ENCODE results near the gene FOXO1. TPM values are rescaled to one million over a fixed set of nuclear protein-coding genes. Genes with fewer than 3 reads are reported as not detected.

FOXO1 gene
- 1.1 and 2.1 TPM in 2 replicates for total RNA-seq (2011; cell fraction: chromatin; rRNA removed; ENCODE audit: low replicate concordance)
- 1.2 TPM in 2 replicates for total RNA-seq (2011; cell fraction: nucleolus; rRNA removed)
- total RNA-seq (2011; cell fraction: nucleoplasm; rRNA removed), result 1.5 and 2.4 TPM in 2 replicates
- 0.18 and 0.33 TPM in 2 replicates for total RNA-seq (2014; rRNA removed)
- 0.25 and 0.41 TPM in 2 replicates for total RNA-seq (2014; rRNA removed; fragmentation: Illumina TruSeq; extraction: Trizol)
- 0.04 and 0.15 TPM in 2 replicates for total RNA-seq (2015; rRNA removed; fragmentation: Illumina TruSeq; extraction: Trizol)
- total RNA-seq (2021), result 0.67 and 0.73 TPM in 2 replicates
- 0.53 and 1.2 TPM in 2 replicates for polyA plus RNA-seq (2011; rRNA removed)
- 0.51 and 0.83 TPM in 2 replicates for polyA plus RNA-seq (2011; cell fraction: cytosol; rRNA removed)
- 0.58 and 1.2 TPM in 2 replicates for polyA plus RNA-seq (2011; cell fraction: nucleus; rRNA removed)
- polyA plus RNA-seq (2012), result 0.18 and 0.20 TPM in 2 replicates
- 0.43 and 0.48 TPM in 2 replicates for polyA plus RNA-seq (2014; fragmentation: Illumina TruSeq; extraction: Trizol)
- under 1 TPM; 0.10 to 0.20 TPM for polyA plus RNA-seq (2014; fragmentation: Nextera tagmentation; extraction: Ambion mirVana)
- 0.13 and 0.36 TPM in 2 replicates for polyA plus RNA-seq (2014; rRNA removed)
- polyA minus RNA-seq (2011; rRNA and poly(A)+ RNA removed), result 1.1 and 3.7 TPM in 2 replicates
- polyA minus RNA-seq (2011; cell fraction: cytosol; rRNA and poly(A)+ RNA removed), result 1.4 and 1.5 TPM in 2 replicates
- polyA minus RNA-seq (2011; cell fraction: nucleus; rRNA and poly(A)+ RNA removed), result 0.54 and 1.7 TPM in 2 replicates
- Bru-seq, nascent RNA, result percentile 47 among the genes with signal in this experiment
- percentile 43 among the genes with signal in this experiment for BruChase-seq, experiment 1, labeled RNA remaining after a 2-hour chase
- BruChase-seq, experiment 2, labeled RNA remaining after a 6-hour chase, result percentile 39 among the genes with signal in this experiment
- long read RNA-seq, experiment 1, full-length matches to known transcripts, result 2 of 2 reads
- long read RNA-seq, experiment 1, partial matches to known transcripts, result 0 of 2 reads
- long read RNA-seq, experiment 1, other reads (novel, unspliced or antisense), result 0 of 2 reads
- long read RNA-seq, experiment 2, result 0 reads
- long read RNA-seq, experiment 3, result 0 reads

DNA sequence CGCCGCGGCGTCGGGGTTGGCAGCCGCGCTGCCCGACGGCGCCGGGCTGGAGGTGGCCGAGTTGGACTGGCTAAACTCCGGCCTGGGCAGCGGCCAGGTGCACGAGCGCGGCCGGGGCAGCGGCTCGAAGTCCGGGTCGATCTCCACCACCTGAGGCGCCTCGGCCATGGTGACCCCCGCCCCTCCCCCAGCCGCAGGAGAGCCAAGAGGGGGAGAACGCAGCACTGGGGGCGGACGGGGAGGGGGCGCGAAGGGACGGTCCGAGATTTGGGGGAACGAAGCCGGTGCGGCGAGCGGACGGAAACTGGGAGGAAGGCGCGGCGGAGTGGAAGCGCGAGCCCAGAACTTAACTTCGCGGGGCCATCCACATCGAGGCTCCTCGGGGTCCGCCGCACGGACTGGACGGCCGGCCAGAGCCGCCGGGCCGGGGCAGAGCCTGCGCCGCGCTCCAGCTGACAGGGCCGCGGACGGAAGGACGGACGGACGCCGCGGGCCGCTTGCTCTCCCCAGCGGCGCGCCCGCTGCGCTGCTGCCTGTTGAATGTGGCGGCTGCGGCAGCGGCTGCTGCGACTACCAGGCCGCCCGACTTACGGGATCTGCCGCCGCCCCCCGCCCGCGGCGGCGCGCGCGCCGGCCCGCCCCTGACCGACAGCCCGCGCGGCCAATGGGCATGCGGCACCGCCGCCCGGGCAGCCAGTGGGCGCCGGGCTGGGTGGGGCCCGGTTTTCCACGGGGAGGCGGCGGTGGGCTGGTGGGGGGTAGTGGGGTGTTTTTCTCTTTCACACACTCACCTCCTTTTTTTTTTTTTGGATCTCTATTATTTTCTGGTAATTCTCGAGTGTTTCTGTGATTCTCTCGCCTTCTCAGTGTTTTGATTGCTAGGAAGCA lies at the start of gene FOXO1:
Gene FOXO1 (minus strand): TSS at position 597 of the 888 bp plus-strand sequence. CDS start 429 bp downstream, at position 168.
- Histone ChIP-seq H3K4me3 (peak within 1 kb of the TSS; percentile 49), H3K27me3 (ENCODE audit: control insufficient read depth in 2 of 2, insufficient read depth in 2 of 2, low read length in 2 of 2) (peaks cover 0 to 12% of the 10 kb centered on the region in 2 experiments; a peak in 3 of 5 replicates), H3K79me2 (ENCODE audit: control insufficient read depth, insufficient read depth, low read length) (no peaks in the 10 kb centered on the region), H3K9me1 (ENCODE audit: control insufficient read depth, insufficient read depth, low read length) (no peaks in the 10 kb centered on the region), H3K9me3 (replicated peaks; ENCODE audit: control insufficient read depth, insufficient read depth, low read depth, low read length) (no peaks in the 10 kb centered on the region), H3K4me2 (ENCODE audit: insufficient read depth, low read length) (peak within 1 kb of the TSS; percentile 66), H3K36me3 (ENCODE audit: control insufficient read depth, insufficient read depth, low read length) (no peaks in the 10 kb centered on the region), H3K9ac (ENCODE audit: insufficient read depth in 1 of 2, low read depth in 2 of 2, low read length in 2 of 2) (peak within 1 kb of the TSS; percentile 30 to 91; a peak in 3 of 4 replicates), H3K27ac (ENCODE audit: extremely low read depth, low read depth, low read length) (no peak within 1 kb of the TSS), H4K20me1 (replicated peaks; ENCODE audit: control insufficient read depth, insufficient read depth, low read length) (no peaks in the 10 kb centered on the region), H3K4me1 (replicated peaks in 1 of 2; ENCODE audit: control insufficient read depth in 2 of 2, insufficient read depth in 2 of 2, low read length in 2 of 2) (peaks cover 5 to 34% of the 10 kb centered on the region in 2 experiments; a peak in 3 of 5 replicates), H2AFZ (ENCODE audit: low read depth, low read length) (peak within 1 kb of the TSS; percentile 83)
- DNase-seq (ENCODE audit: extremely low read depth in 1 of 4, low spot score in 3 of 4), result peak; percentile 81 to 98 (median 96)
- ChIA-PET POLR2A (interaction anchor here (0.6 kb wide), 1 partner anchor 1539 kb away, joined by 3 read pairs; no protein-coding TSS in a partner anchor), CTCF (ENCODE audit: low intra/inter-chr PET ratio) (no interaction called here)
- intact Hi-C loops (cut with micrococcal nuclease), result loop anchor here (5.0 kb wide), 1 partner anchor 111 kb away; no protein-coding TSS in a partner anchor
- no peak for FAIRE-seq
- ATAC-seq, result peak; percentile 91
- BruUV-seq (replicated peaks), result no TSS peak
- 0% methylated on average over 21 of the region's 108 CpGs for WGBS (ENCODE audit: insufficient coverage, low coverage, missing lambda C conversion rate)
- in situ Hi-C loops (cut with MboI), result no loop called here
- TF ChIP-seq NFYB (IDR thresholded peaks at IDR 0.05; ENCODE audit: extremely low read depth, insufficient read length), result peak; percentile 67
- TF ChIP-seq HNRNPLL (IDR thresholded peaks at IDR 0.05; ENCODE audit: low read depth, low read length, poor library complexity, severe bottlenecking), result peak; percentile 95
- TF ChIP-seq CXXC5 (CRISPR knock-in tag; IDR thresholded peaks at IDR 0.05), result peak; percentile 81
- peak; percentile 71 for TF ChIP-seq NFIC (IDR thresholded peaks at IDR 0.05)
- TF ChIP-seq SRSF7 (optimal IDR thresholded peaks at IDR 0.05; ENCODE audit: low read depth, low read length), result no peak
- TF ChIP-seq KDM5B (IDR thresholded peaks at IDR 0.05; ENCODE audit: insufficient replicate concordance, low read depth, low read length), result peak; percentile 53
- TF ChIP-seq, protein P1, sequence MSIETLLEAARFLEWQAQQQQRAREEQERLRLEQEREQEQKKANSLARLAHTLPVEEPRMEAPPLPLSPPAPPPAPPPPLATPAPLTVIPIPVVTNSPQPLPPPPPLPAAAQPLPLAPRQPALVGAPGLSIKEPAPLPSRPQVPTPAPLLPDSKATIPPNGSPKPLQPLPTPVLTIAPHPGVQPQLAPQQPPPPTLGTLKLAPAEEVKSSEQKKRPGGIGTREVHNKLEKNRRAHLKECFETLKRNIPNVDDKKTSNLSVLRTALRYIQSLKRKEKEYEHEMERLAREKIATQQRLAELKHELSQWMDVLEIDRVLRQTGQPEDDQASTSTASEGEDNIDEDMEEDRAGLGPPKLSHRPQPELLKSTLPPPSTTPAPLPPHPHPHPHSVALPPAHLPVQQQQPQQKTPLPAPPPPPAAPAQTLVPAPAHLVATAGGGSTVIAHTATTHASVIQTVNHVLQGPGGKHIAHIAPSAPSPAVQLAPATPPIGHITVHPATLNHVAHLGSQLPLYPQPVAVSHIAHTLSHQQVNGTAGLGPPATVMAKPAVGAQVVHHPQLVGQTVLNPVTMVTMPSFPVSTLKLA (conservative IDR thresholded peaks at IDR 0.05), result 0 out of 4 replicates have a peak, but pooled peaks of 1 of the 2 experiments have one; percentile 43
- no peak for TF ChIP-seq ZNF274 (IDR thresholded peaks at IDR 0.05; ENCODE audit: borderline replicate concordance, low read depth, low read length)
- TF ChIP-seq ZNF23 (CRISPR knock-in tag; IDR thresholded peaks at IDR 0.05), result no peak
- TF ChIP-seq HMGN3 (IDR thresholded peaks at IDR 0.05; ENCODE audit: borderline replicate concordance, extremely low read depth, insufficient read length, low read depth, low read length), result peak; percentile 21
- peak; percentile 54; the same call in 1 of the 2 replicates for TF ChIP-seq PHF8 (IDR thresholded peaks at IDR 0.05; ENCODE audit: borderline replicate concordance, low read length)
- peak; percentile 65 for TF ChIP-seq CCNT2 (IDR thresholded peaks at IDR 0.05; ENCODE audit: borderline replicate concordance, extremely low read depth, insufficient read length, low read depth, low read length)
- TF ChIP-seq SIN3B (IDR thresholded peaks at IDR 0.05; ENCODE audit: low read depth), result 0 out of 2 replicates have a peak, but pooled peaks have one; percentile 19
- TF ChIP-seq NR1H2 (CRISPR knock-in tag; IDR thresholded peaks at IDR 0.05), result no peak
- TF ChIP-seq FOS (IDR thresholded peaks at IDR 0.05; ENCODE audit: extremely low read depth, insufficient read length), result peak; percentile 61
